Activated naive CD4-positive, alpha-beta T cell treated with anti-CD3 and anti-CD28 coated beads for 36 hours (primary cell): ENCODE measurements around the gene YOD1. TPM values are rescaled to one million over a fixed set of nuclear protein-coding genes. Genes with fewer than 3 reads are reported as not detected.

Source experiments
- CTCF ChIA-PET: fragments of 350-600 bp; sonication (Branson Sonifier 250); formaldehyde crosslinking; loops from one replicate; lab custom pipeline; 2021; ENCODE audit warnings: antibody characterized with exemption; lab: Charles Lee
- DNase-seq: peaks from one replicate; pipeline ENCODE4 v3.0.0-alpha.2; 2020
- H3K27ac Mint-ChIP-seq: one replicate; pipeline ENCODE4 v1.8.0; 2021; ENCODE audit warnings: mild to moderate bottlenecking, mixed read lengths
- H3K27me3 Mint-ChIP-seq: one replicate; pipeline ENCODE4 v1.8.0; 2021; ENCODE audit warnings: low read depth, mixed read lengths
- H3K36me3 Mint-ChIP-seq: one replicate; pipeline ENCODE4 v1.8.0; 2021; ENCODE audit warnings: low read depth, mixed read lengths
- H3K4me1 Mint-ChIP-seq: one replicate; pipeline ENCODE4 v1.8.0; 2021; ENCODE audit warnings: low read depth, mixed read lengths
- H3K4me3 Mint-ChIP-seq: one replicate; pipeline ENCODE4 v1.8.0; 2021; ENCODE audit warnings: mild to moderate bottlenecking, moderate library complexity, mixed read lengths
- H3K9me3 Mint-ChIP-seq: one replicate; pipeline ENCODE4 v1.8.0; 2021; ENCODE audit warnings: mixed read lengths
- intact Hi-C: fragments of 100-400 bp; cut with micrococcal nuclease; formaldehyde crosslinking; loops from one replicate; pipeline ENCODE4 v1.15.1; 2023
- total RNA-seq, 2 experiments: library from RNA; stranded (reverse); gene quantifications; one replicate each; pipeline ENCODE4 v1.2.3, GENCODE V29; 2021

The YOD1 gene
- total RNA-seq, 2 experiments from 2014 or later = 8.6 to 8.8 TPM

- Mint-ChIP-seq H3K27ac (no peak overlapping the region), H3K9me3 (no peaks in the 10 kb centered on the region), H3K36me3 (no peaks in the 10 kb centered on the region), H3K4me3 (no peak overlapping the region), H3K4me1 (peaks cover 17% of the 10 kb centered on the region), H3K27me3 (no peaks in the 10 kb centered on the region)
- CTCF ChIA-PET = interaction anchor here (1.0 kb wide), 1 partner anchor 14 kb away, joined by 3 read pairs; no protein-coding TSS in a partner anchor
- intact Hi-C loops = no loop called here
- no peak for DNase-seq
Measured at GRCh38 chr1:207056673-207057072, 5.7 kb upstream of the YOD1 start.

GRCh38 chr1:207055386-207056001 is 4.5 kb upstream of the YOD1 start:
- intact Hi-C loops = no loop called here
- Mint-ChIP-seq H3K4me1 (peaks cover 25% of the 10 kb centered on the region), H3K36me3 (no peaks in the 10 kb centered on the region), H3K27ac (no peak overlapping the region), H3K4me3 (no peak overlapping the region), H3K27me3 (no peaks in the 10 kb centered on the region), H3K9me3 (no peaks in the 10 kb centered on the region)
- no peak for DNase-seq
- CTCF ChIA-PET = interaction anchor here (0.6 to 1.0 kb wide), 2 partner anchors 15 to 265 kb away, joined by 3 read pairs; no protein-coding TSS in a partner anchor

GRCh38 chr1:207054491-207054890 is 3.5 kb upstream of the YOD1 start:
- CTCF ChIA-PET = no interaction called here
- Mint-ChIP-seq H3K27ac (no peak overlapping the region), H3K4me3 (no peak overlapping the region), H3K4me1 (peaks cover 28% of the 10 kb centered on the region), H3K36me3 (peaks cover 2% of the 10 kb centered on the region), H3K27me3 (no peaks in the 10 kb centered on the region), H3K9me3 (no peaks in the 10 kb centered on the region)
- intact Hi-C loops = loop anchor here (5.0 kb wide), 4 partner anchors 283 to 808 kb away; no protein-coding TSS in a partner anchor
- no peak for DNase-seq

- Mint-ChIP-seq H3K4me1 (peaks cover 36% of the 10 kb centered on the region), H3K27ac (peak within 1 kb of the TSS; percentile 68), H3K36me3 (peaks cover 6% of the 10 kb centered on the region), H3K27me3 (no peaks in the 10 kb centered on the region), H3K4me3 (peak within 1 kb of the TSS; percentile 97), H3K9me3 (no peaks in the 10 kb centered on the region)
- intact Hi-C loops = loop anchor here (5.0 kb wide), 4 partner anchors 284 to 809 kb away; no protein-coding TSS in a partner anchor
- DNase-seq = peak; percentile 97
- CTCF ChIA-PET = interaction anchor here (0.7 to 1.7 kb wide), 9 partner anchors 17 to 508 kb away, joined by 3 to 6 read pairs (median 3); partner anchors contain the start of gene IL20
Measured at GRCh38 chr1:207052911-207053769, 2.1 kb upstream of the YOD1 start, which contains the start of gene PFKFB2. Gene PFKFB2, plus strand, starts transcription at chr1:207053275. Its CDS starts 1,443 bp downstream, at chr1:207054718.

- DNase-seq = peak; percentile 97
- Mint-ChIP-seq H3K4me1 (peaks cover 59% of the 10 kb centered on the region), H3K27ac (peak overlapping the region; percentile 93), H3K9me3 (no peaks in the 10 kb centered on the region), H3K36me3 (peaks cover 17% of the 10 kb centered on the region), H3K27me3 (no peaks in the 10 kb centered on the region), H3K4me3 (peak overlapping the region; percentile 97)
- intact Hi-C loops = loop anchor here (1.0 to 5.0 kb wide), 11 partner anchors 27 to 812 kb away; partner anchors contain the start of genes CD46 and CD55
- CTCF ChIA-PET = interaction anchor here (0.5 to 2.3 kb wide), 22 partner anchors 9 to 569 kb away, joined by 3 to 24 read pairs (median 4); no protein-coding TSS in a partner anchor
Measured at GRCh38 chr1:207050480-207051190, 373 bp downstream of the YOD1 start.

- H3K9me3 Mint-ChIP-seq = no peaks in the 10 kb centered on the region
- H3K27me3 Mint-ChIP-seq = no peaks in the 10 kb centered on the region
- CTCF ChIA-PET = interaction anchor here (0.5 to 2.3 kb wide), 24 partner anchors 8 to 570 kb away, joined by 3 to 24 read pairs (median 4); no protein-coding TSS in a partner anchor
- H3K4me1 Mint-ChIP-seq = peaks cover 66% of the 10 kb centered on the region
- peak; percentile 78 for DNase-seq
- peak overlapping the region; percentile 97 for H3K4me3 Mint-ChIP-seq
- peaks cover 17% of the 10 kb centered on the region for H3K36me3 Mint-ChIP-seq
- intact Hi-C loops = loop anchor here (1.0 to 5.0 kb wide), 10 partner anchors 27 to 812 kb away; partner anchors contain the start of genes CD46 and CD55
- peak overlapping the region; percentile 93 for H3K27ac Mint-ChIP-seq
Measured at GRCh38 chr1:207049974-207050391, 1.0 kb downstream of the YOD1 start.

GRCh38 chr1:207049514-207049913 is 1.5 kb downstream of the YOD1 start:
- H3K36me3 Mint-ChIP-seq = peaks cover 19% of the 10 kb centered on the region

GRCh38 chr1:207049054-207049453 is 2.0 kb downstream of the YOD1 start:
- H3K27ac Mint-ChIP-seq = peak overlapping the region; percentile 69
- H3K4me1 Mint-ChIP-seq = peaks cover 70% of the 10 kb centered on the region
- no peaks in the 10 kb centered on the region for H3K9me3 Mint-ChIP-seq
- intact Hi-C loops = no loop called here
- H3K4me3 Mint-ChIP-seq = no peak overlapping the region
- no peak for DNase-seq
- peaks cover 19% of the 10 kb centered on the region for H3K36me3 Mint-ChIP-seq
- CTCF ChIA-PET = interaction anchor here (0.7 to 2.3 kb wide), 7 partner anchors 19 to 451 kb away, joined by 3 to 24 read pairs (median 5); no protein-coding TSS in a partner anchor
- H3K27me3 Mint-ChIP-seq = no peaks in the 10 kb centered on the region

More at GRCh38 chr1:207049514-207049913, 1.5 kb downstream of the YOD1 start:
- CTCF ChIA-PET = interaction anchor here (0.7 to 2.3 kb wide), 24 partner anchors 8 to 571 kb away, joined by 3 to 24 read pairs (median 4); no protein-coding TSS in a partner anchor
- intact Hi-C loops = no loop called here
- Mint-ChIP-seq H3K9me3 (no peaks in the 10 kb centered on the region), H3K4me3 (peak overlapping the region; percentile 97), H3K4me1 (peaks cover 70% of the 10 kb centered on the region), H3K27me3 (no peaks in the 10 kb centered on the region), H3K27ac (peak overlapping the region; percentile 69)
- DNase-seq = no peak

- Mint-ChIP-seq H3K27me3 (no peaks in the 10 kb centered on the region), H3K4me3 (no peak overlapping the region), H3K36me3 (peaks cover 19% of the 10 kb centered on the region), H3K9me3 (no peaks in the 10 kb centered on the region), H3K4me1 (peaks cover 70% of the 10 kb centered on the region), H3K27ac (no peak overlapping the region)
- CTCF ChIA-PET = interaction anchor here (0.7 to 2.0 kb wide), 4 partner anchors 18 to 451 kb away, joined by 3 to 7 read pairs (median 4); no protein-coding TSS in a partner anchor
- intact Hi-C loops = no loop called here
- no peak for DNase-seq
Measured at GRCh38 chr1:207048041-207048440, 3.0 kb downstream of the YOD1 start.

- intact Hi-C loops = no loop called here
- H3K36me3 Mint-ChIP-seq = peaks cover 21% of the 10 kb centered on the region
- H3K27ac Mint-ChIP-seq = no peak overlapping the region
- H3K4me1 Mint-ChIP-seq = peaks cover 71% of the 10 kb centered on the region
- H3K9me3 Mint-ChIP-seq = no peaks in the 10 kb centered on the region
- H3K27me3 Mint-ChIP-seq = no peaks in the 10 kb centered on the region
- H3K4me3 Mint-ChIP-seq = no peak overlapping the region
- CTCF ChIA-PET = interaction anchor here (1.2 to 2.0 kb wide), 4 partner anchors 18 to 357 kb away, joined by 3 to 7 read pairs (median 4); no protein-coding TSS in a partner anchor
- DNase-seq = no peak
Measured at GRCh38 chr1:207047505-207047904, 3.5 kb downstream of the YOD1 start.

GRCh38 chr1:207045453-207045852 is 5.6 kb downstream of the YOD1 start:
- Mint-ChIP-seq H3K36me3 (peaks cover 22% of the 10 kb centered on the region), H3K4me3 (no peak overlapping the region), H3K9me3 (no peaks in the 10 kb centered on the region), H3K27ac (no peak overlapping the region), H3K27me3 (no peaks in the 10 kb centered on the region), H3K4me1 (peaks cover 61% of the 10 kb centered on the region)
- intact Hi-C loops = no loop called here
- CTCF ChIA-PET = interaction anchor here (1.5 kb wide), 1 partner anchor 114 kb away, joined by 3 read pairs; no protein-coding TSS in a partner anchor
- DNase-seq = no peak
